ENCODE results near the gene SNRNP70. TPM values are rescaled to one million over a fixed set of nuclear protein-coding genes. Genes with fewer than 3 reads are reported as not detected.

The SNRNP70 gene
- total RNA-seq, 1 donor from 2014 or later = 300 TPM

DNA sequence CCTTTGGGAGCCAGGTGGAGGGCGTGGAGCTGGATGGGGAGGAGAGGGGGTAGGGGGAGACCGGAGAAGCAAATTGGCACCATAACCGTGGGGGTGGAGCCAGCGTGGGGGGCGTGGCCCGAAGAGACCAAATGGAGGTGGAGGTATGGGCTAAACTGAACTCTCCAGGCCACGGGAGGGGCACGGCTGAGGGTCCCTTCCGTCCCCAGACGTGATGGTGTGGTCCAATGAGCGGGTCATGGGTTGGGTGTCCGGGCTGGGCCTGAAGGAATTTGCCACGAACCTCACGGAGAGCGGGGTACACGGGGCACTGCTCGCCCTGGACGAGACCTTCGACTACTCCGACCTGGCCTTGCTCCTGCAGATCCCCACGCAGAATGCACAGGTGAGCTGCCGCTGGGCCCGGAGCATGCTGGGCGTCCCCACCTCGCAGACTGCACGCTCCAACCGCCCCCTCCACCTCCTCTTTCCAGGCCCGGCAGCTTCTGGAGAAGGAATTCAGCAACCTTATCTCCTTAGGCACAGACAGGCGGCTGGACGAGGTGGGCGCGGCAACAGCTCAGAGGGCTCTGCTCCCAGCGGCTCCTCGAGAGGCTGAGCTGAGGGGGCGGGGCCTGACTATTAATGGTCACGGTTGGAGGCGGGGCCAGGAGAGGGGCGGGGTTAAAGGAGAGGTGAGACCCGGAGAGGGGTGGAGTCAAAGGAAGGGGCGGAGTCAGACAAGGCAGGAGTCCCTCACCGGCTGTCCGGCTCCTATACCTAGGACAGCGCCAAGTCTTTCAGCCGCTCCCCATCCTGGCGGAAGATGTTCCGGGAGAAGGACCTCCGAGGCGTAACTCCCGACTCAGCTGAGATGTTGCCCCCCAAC is 63.8 kb downstream of the SNRNP70 start:
- DNase-seq = peak; percentile 100
- Mint-ChIP-seq H3K36me3 (ENCODE audit: unreplicated experiment) (peaks cover 2% of the 10 kb centered on the region), H3K27me3 (ENCODE audit: unreplicated experiment) (peaks cover 21% of the 10 kb centered on the region), H3K27ac (ENCODE audit: unreplicated experiment) (peak overlapping the region; percentile 89), H3K4me3 (ENCODE audit: unreplicated experiment) (peak overlapping the region; percentile 96), H3K9me3 (ENCODE audit: unreplicated experiment) (peaks cover 24% of the 10 kb centered on the region), H3K4me1 (ENCODE audit: low read depth, unreplicated experiment) (peaks cover 13% of the 10 kb centered on the region)
- TF ChIP-seq, protein P1, sequence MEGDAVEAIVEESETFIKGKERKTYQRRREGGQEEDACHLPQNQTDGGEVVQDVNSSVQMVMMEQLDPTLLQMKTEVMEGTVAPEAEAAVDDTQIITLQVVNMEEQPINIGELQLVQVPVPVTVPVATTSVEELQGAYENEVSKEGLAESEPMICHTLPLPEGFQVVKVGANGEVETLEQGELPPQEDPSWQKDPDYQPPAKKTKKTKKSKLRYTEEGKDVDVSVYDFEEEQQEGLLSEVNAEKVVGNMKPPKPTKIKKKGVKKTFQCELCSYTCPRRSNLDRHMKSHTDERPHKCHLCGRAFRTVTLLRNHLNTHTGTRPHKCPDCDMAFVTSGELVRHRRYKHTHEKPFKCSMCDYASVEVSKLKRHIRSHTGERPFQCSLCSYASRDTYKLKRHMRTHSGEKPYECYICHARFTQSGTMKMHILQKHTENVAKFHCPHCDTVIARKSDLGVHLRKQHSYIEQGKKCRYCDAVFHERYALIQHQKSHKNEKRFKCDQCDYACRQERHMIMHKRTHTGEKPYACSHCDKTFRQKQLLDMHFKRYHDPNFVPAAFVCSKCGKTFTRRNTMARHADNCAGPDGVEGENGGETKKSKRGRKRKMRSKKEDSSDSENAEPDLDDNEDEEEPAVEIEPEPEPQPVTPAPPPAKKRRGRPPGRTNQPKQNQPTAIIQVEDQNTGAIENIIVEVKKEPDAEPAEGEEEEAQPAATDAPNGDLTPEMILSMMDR (IDR thresholded peaks at IDR 0.05; ENCODE audit: partially characterized antibody, unreplicated experiment) = no peak

DNA sequence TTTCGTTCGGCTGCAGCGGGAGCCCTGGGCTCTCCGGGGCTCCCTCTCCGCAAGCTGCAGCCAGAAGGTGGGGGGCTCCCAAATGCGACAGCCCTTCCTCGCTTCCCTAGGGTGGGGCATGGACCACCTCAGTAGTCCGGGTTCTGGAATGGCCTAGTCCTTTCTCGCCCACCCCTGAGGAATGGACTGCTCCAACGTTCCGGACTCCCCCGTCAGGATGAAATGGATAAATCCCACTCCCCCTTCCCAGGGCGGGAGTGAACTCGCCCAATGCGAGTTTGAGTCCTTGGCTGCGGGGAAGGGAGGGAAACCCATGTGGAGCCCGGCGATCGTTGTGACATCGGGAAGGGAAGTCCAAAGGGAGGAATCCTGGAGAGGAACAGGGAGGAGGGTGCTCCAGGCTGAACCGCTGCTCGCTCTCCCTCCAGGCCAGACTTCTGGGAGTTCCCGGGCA is 64.4 kb downstream of the SNRNP70 start:
- Mint-ChIP-seq H3K36me3 (ENCODE audit: unreplicated experiment) (peaks cover 9% of the 10 kb centered on the region), H3K27ac (ENCODE audit: unreplicated experiment) (peak overlapping the region; percentile 89), H3K27me3 (ENCODE audit: unreplicated experiment) (peaks cover 26% of the 10 kb centered on the region), H3K4me1 (ENCODE audit: low read depth, unreplicated experiment) (peaks cover 13% of the 10 kb centered on the region), H3K4me3 (ENCODE audit: unreplicated experiment) (peak overlapping the region; percentile 96), H3K9me3 (ENCODE audit: unreplicated experiment) (peaks cover 27% of the 10 kb centered on the region)
- DNase-seq = peak; percentile 83
- TF ChIP-seq, protein P1 (IDR thresholded peaks at IDR 0.05; ENCODE audit: partially characterized antibody, unreplicated experiment) = no peak

DNA sequence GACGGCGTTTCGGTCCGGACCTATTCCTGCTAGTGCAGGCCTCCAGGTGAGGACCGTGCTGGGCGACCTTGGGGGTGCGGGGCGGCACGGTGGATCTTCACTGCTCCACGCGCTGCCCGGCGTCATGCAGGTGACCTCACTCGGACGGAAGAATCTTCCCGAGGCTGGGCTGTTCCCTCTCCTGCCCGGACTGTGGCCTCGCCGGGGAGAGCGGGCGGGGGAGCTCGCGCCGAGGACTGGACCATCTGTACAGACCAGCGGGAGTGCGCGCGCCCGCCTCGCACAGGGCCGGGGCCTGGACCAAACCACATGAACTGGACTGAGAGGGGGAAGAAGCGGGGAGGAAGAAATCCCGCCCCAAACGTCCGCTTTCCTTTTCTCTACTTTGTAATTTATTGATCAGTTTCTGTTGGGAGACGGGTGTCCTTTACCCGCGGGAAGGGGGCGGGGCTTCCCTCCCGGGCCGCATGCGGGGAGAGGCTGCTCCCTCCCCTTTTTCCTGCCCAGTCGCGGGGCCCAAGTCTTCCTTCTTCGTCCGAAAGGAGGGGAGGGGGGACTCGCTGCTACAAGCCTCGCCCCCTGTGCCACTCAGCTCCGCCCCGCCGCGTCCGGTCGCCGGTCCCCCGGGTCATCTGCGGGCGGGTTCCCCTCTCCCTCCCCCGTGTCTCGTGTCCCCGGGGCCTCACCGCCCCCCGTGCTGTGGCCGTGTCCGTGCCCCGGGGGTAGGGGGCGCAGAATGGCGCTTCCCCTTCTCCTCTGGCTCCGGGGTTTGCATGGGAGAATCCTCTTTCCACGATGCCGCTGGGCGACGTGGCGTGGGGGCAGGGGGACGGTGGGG is 65.1 kb downstream of the SNRNP70 start:
- Mint-ChIP-seq H3K4me1 (ENCODE audit: low read depth, unreplicated experiment) (peaks cover 14% of the 10 kb centered on the region), H3K4me3 (ENCODE audit: unreplicated experiment) (peak overlapping the region; percentile 96), H3K9me3 (ENCODE audit: unreplicated experiment) (peaks cover 26% of the 10 kb centered on the region), H3K27ac (ENCODE audit: unreplicated experiment) (peak overlapping the region; percentile 89), H3K27me3 (ENCODE audit: unreplicated experiment) (peaks cover 25% of the 10 kb centered on the region), H3K36me3 (ENCODE audit: unreplicated experiment) (peaks cover 10% of the 10 kb centered on the region)
- TF ChIP-seq, protein P1 (IDR thresholded peaks at IDR 0.05; ENCODE audit: partially characterized antibody, unreplicated experiment) = no peak
- peak; percentile 94 for DNase-seq

DNA sequence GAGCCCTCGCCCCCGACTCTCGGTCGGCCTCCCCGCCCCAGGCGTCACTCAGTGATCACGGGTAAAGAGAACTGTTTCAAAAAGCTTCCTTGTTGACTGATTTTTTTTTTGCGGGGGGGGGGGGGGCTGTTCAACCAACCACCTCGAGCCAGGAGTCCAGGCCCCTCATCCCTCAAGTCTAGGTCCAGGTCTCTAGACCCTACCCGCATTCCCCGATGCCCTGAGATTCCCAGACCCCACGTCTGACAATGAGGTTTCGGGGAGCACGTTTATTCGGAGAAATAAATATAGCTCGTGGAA is 65.6 kb downstream of the SNRNP70 start:
- H3K4me1 Mint-ChIP-seq (ENCODE audit: low read depth, unreplicated experiment) = peaks cover 13% of the 10 kb centered on the region
- H3K9me3 Mint-ChIP-seq (ENCODE audit: unreplicated experiment) = peaks cover 22% of the 10 kb centered on the region
- peaks cover 10% of the 10 kb centered on the region for H3K36me3 Mint-ChIP-seq (ENCODE audit: unreplicated experiment)
- H3K4me3 Mint-ChIP-seq (ENCODE audit: unreplicated experiment) = peak overlapping the region; percentile 81
- DNase-seq = no peak
- TF ChIP-seq, protein P1 (IDR thresholded peaks at IDR 0.05; ENCODE audit: partially characterized antibody, unreplicated experiment) = no peak
- H3K27ac Mint-ChIP-seq (ENCODE audit: unreplicated experiment) = no peak overlapping the region
- peaks cover 23% of the 10 kb centered on the region for H3K27me3 Mint-ChIP-seq (ENCODE audit: unreplicated experiment)

All from glutamatergic neuron (in vitro differentiated cells).